ENCODE data around the gene PDILT.
"Not testable (repeated sequence)": the region's sequence is repeated elsewhere in the genome, so short reads cannot be mapped to it uniquely, and the experiment has no call there.

DNA sequence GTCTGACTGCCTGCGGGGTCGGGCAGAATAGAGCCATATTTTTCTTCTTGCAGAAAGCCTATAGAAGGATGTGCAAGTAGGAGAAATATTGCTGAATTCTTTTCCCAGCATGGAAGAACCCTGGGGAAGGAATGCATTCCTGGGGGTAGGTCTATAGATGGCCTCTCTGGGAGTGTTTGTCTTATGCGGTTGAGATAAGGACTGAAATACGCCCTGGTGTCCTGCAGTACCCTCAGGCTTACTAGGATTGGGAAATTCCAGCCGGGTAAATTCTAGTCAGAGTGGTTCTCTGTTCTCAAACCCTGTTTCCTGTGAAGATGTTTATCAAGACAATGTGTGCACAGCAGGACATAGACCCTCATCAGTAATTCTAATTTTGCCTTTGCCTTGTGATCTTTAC lies 49.1 kb upstream of the PDILT start:
- TF ChIP-seq, protein P1, sequence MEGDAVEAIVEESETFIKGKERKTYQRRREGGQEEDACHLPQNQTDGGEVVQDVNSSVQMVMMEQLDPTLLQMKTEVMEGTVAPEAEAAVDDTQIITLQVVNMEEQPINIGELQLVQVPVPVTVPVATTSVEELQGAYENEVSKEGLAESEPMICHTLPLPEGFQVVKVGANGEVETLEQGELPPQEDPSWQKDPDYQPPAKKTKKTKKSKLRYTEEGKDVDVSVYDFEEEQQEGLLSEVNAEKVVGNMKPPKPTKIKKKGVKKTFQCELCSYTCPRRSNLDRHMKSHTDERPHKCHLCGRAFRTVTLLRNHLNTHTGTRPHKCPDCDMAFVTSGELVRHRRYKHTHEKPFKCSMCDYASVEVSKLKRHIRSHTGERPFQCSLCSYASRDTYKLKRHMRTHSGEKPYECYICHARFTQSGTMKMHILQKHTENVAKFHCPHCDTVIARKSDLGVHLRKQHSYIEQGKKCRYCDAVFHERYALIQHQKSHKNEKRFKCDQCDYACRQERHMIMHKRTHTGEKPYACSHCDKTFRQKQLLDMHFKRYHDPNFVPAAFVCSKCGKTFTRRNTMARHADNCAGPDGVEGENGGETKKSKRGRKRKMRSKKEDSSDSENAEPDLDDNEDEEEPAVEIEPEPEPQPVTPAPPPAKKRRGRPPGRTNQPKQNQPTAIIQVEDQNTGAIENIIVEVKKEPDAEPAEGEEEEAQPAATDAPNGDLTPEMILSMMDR (IDR thresholded peaks at IDR 0.05), result not testable (repeated sequence)
- not testable (repeated sequence) for TF ChIP-seq POLR2A (IDR thresholded peaks at IDR 0.05)

Measured in body of pancreas (tissue), 4 donors.